ENCODE measurements around the gene RGS10.

Gene RGS10

DNA sequence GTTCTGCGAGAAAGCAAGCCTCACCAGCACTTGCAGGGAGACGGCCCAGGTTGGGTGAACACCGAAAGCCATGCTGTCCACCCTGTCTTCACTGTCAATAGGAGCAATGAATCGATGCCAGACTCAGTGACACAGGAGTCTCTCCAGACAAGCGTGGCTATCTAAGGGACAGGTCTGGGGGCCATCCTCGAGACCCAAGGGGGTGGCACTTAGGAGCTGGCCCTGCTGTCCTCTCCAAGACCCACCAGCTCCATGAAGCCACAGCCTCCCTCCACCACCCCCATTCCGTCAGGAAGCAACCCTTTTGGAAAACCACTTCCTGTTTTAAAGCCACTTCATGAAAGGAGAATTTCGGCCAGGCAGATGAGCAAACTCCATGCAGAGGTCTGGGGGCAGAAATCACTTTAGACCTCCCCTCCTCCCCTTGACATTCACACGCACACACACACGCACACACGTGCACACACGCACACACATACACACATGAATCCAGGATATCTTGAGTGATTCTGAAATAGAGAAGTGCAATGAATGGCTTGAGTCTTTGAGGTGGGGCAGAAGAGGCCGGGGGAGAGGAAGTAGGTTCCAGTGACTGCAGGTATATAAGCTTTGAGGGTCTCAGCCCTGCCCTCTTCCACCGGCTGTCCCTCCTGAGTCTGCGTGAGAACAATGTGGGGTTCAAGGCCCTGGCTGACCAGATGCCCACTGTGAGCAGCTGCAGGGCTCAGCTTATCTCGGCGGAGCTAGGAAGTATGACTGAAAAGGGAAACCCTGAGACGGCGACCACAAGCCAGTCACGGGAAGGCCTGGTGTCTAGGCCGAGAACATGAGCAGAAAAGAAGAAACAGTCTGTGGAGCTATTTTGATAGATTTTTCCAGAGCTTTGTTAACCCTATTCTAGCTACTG lies 25.0 kb downstream of the RGS10 start:
- peak; percentile 49 for DNase-seq

DNA sequence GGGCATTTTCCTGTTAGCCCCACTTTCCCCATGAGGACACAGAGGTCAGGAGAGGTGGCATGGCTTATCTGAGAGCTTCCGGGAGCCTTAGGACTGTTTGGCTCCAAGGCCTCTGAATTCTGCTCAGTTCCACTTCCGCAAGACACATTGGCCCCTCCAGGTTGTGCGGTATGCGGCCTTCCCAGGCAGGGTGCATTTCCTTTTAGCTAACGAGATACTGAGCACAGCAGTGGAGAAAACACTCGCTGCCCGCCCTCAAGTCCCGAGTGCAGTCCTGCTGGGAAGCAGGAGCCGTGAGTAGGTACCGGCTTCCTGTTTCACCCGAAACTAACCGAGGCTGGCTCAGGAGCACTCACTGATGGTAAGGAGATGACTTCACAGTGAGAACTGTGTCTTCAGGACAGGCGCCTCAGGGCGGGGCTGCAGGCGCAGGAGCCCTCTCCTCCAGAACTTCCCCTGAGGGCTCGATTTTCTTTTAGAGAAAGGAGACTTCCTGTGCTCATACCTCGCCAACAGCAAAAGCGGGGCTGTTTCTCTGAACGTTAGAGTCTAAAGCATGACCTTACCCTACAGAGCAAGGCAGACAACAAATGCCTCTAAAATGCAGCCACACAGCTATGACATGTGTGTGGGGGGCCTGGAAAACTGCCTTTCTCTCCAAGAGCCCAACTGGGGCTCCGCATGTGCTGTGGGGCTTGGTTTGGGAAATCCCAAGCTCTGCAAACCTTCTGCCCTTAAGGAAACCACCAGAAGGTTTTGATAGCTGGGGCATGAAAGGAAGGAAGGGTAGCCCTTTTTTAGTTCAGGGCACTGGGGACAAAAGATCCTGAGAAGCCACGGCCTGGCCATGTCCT lies 25.9 kb downstream of the RGS10 start:
- peak; percentile 64 for DNase-seq

DNA sequence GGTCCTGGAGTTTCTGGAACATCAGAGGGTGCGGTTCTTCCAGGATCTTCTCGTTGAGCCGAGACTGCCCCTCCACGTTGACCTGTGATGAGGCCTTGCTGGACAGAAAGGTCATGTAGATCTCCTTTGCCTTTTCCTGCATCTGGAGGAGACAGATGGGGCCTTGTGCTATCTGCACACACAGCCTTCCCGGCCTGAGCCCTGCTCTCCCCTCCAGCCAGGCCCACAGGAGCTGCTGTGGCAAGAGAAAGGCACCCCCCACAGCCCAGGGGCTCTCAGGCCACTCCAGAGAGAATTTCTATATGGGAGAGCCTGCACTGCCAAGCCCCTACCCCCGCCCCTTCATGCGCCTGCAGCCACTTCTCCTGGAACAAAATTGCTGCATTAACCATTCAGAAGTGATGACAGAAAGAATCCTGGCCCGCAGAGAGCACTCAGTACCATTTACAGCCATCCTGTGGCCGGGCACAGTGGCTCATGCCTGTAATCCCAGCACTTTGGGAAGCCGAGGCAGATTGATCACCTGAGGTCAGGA lies 26.9 kb downstream of the RGS10 start:
- DNase-seq, result no peak

DNA sequence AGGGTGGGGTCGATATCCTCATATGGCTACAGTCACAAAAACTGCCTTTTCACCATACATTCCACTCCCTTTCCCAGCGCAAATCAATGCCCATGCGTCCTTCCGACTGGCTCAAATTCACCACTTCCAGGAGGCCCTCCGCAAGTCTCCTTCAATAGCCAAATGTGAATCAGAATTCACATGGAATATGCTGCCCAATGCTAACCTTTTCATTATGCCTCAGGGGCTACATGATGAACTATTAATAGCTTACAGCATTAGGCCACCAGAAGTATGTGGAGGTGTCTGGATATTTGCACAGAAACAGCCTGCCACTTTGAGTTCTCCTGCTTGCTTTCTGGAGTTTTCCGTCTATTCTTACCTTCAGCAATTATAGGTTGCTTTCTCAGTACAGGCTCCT lies 27.7 kb downstream of the RGS10 start:
- DNase-seq, result no peak

DNA sequence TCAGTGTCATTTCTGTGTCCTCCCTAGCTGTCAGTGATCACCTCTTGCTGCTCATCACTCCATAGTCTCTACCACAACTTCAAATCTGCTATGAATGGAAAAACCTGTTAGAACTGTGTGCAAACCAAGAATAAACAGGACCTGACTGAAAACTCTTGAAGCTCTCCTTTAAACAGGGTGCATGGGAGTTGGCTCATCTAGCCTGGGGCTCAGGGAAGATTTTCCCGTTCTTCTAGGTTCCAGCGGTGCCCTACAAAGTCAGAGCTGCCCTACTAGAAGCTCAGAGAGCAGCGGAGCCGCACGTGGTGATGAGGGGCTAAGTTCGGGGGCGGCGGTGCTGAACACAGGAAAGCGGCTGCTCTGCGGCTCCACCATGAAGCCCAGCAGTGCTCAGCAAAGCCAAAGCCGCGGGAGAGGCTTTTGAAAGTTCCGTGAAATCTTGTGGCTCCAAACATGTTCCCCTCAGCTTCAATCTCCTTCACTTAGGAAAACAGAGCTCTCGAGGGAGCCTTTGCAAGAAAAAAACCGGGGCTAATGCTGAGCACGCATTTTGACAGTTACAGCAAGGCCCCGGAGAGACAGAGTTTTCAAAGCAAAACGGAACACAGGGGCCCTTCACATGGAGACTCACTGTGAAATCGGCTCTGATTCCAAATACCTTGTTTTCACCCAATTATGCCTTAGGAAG lies 30.5 kb downstream of the RGS10 start:
- DNase-seq, result no peak

DNA sequence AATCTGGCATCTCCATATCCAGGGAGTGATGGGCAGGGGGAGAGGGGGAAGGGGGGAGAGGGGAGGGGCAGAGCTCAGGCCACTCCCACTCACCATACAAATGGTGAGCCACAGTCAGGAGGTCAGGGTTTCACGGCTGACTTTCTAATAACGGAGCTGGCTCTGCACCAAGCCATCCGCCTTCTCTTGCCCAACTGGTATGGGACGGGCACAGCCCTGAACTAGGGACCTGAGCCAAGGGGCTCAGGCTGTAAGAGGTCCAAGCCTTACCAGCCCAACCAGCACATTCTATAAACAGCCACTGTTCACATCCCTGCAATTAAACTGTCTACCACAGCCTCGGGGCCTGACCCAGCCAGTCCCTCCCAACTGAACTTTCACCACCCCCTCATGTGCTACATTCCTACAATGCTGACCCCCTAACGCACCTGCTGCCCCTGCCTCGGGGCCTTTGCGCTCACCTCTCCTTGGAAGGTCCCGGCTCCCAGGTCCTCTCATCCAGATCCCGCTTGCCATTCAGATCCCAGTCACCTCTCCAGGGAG lies 32.5 kb downstream of the RGS10 start:
- no peak for DNase-seq

DNA sequence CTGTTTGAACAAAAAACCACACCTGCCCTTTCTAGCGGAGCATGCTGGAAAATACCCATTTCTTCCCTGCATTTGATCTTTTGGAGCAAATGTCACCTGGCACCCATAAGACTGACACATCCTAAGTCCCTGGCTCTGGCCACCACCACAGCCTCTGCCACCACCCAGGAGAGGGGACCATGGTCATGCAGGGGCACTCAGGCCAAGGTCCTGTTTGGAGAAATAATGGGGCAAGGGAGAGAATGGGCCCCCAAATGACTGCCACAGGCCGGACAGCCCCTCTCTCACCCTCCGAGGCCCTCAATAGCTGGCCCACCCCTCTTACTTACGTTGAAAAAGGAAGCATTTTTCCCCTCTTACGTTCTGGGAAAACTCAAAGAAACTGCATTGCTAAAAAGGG lies 35.4 kb downstream of the RGS10 start:
- DNase-seq, result no peak

DNA sequence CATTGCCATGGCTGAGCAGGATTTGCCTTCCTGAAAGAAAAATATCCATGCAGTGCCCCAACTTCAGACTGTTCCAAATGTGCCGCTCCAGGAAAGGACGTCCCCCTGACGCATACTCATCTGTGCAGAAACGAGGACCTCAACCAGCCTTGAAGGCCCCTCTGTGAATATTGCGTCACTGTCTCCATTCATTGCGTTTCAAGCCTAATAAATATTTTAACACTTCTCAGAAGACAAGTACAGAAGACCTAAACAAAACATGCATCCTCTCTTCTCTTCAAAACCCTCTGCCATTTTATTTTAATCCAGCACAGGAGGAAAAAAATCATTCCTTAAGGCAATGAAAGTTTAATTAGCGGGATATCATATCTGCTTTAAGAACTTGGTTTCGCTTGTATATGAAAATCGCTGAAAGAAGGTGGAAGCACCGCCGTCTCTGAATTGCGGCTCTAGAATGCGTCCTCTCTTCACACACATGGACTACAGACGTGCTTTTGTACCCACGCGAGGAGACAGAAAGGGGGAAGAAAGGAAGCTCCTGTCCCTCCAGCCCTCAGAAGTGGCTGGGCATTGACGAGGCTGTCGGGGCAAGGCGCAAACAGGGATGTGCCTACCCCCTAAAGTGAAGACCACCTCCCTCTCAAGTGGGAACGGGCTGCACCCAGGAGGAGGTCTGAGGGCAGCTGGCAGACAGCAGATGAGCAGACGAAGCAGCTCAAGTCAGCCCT lies 36.8 kb downstream of the RGS10 start:
- no peak for DNase-seq

DNA sequence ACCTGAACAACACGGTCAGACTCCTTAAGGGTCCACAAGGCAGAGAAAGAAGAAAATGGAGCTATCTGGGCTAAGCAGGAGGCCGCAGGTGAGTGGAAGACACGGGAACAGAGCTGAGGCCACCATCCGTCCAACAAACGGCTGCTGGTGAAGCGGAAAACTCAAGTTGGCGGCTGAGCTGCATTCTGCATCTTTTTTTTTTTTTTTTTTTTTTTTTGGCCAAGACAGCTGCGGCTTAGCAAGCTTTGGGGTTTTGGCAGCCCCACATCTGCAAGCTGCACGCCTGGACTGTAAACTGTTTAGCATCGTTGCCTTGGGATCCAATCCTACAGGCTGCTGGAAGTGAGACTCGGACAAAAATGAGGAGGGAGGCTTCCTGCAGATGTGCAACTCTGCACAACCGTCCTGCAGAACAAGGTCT lies 37.4 kb downstream of the RGS10 start:
- no peak for DNase-seq

DNA sequence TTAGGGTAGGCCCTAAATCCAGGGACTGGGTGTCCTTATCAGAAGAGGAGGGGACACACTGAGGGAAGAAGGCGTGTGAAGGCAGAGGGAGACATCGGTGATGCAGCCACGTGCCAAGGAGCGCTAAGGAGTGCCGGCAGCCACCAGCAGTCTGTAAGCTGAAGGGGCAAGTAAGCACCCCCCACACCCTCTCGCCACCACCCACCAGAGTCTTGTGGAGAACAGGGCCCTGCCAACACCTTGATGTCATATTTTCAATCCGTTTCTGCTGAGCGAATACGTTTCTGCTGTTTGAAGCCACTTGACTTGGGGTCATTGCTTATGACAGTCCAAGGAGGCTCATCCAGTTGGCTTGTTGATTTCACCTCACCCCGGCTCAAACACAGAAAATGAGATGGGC lies 37.9 kb downstream of the RGS10 start:
- no peak for DNase-seq

DNA sequence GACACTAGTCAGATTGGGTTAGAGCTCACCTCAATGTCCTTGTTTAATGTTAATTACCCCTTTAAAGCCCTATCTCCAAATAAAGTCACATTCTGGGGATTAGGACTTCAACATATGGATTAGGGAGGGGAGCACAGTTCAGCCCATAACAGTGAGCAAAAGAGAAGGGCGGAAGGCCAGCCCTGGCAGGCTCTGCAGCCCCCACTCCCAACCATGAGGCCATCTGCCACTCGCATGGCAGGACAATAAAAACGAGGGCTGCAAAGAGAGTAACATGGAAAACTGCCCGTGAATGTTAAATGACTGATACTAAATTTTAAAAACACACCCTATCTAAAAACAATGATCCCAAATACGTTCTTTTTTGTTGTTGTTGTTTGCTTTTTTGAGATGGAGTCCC lies 38.7 kb downstream of the RGS10 start:
- DNase-seq, result no peak

DNA sequence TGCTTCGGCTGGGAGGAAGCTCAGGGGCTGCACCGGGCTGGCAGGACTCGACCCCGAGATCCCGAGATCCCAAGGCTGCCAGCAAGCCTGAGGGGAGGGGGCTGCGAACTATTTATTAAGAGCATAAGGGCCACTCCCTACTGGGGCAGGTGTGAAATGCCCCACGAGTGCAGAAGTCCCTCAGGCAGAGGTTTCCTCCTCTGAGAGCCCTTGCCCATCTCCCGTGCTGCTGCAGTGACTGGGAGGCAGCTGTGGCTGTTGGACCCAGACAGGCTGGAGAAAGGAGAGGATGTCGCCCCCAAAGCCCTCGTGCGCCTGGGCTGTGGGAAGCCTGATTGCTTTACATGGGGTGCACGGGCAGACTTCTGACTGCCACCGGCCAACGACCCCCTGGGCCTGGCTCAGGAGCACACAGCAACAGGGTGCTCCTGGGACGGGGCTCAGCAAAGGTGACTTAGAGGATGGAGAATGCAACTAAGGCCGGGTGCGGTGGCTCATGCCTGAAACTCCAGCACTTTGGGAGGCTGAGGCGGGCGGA lies 39.8 kb downstream of the RGS10 start:
- DNase-seq, result no peak

DNA sequence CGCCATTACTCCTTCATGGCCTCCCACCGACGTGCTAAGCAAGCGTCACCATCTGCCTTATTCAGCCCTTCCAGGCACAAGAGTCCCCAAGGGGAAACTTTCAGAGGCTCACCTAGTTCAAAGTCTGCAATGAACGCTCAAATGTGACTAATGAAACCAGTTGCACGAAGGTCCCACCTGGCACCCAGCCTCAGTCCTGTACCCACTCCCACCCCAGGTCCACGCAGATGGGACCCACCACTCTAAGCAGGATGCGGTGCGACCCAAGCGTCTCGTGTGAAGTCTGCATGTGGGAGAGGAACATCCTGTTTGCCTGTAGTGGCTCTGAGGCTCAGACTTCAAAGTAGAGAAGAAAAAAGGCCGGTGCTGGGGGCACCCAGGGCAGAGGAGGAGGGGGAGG lies 40.3 kb downstream of the RGS10 start:
- DNase-seq, result peak; percentile 78

DNA sequence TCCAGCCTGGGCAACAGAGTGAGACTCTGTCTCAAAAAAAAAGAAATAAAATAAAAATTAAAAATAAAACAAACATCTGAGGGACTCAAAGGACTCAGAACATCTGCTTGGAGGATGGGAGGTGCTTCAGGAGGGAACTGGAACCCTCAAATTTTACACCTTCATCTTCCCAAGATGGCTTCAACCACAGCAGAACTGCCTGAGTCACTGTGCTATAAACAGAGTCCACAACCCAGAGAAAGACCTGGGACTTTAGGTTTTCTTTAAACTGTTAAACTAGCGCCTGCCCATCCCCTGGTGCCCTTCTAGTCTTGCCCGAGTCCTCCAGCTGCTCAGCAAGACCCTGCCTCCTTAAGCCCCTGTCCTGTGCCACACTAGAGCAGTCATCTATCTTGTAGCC lies 40.8 kb downstream of the RGS10 start:
- DNase-seq, result peak; percentile 44

DNA sequence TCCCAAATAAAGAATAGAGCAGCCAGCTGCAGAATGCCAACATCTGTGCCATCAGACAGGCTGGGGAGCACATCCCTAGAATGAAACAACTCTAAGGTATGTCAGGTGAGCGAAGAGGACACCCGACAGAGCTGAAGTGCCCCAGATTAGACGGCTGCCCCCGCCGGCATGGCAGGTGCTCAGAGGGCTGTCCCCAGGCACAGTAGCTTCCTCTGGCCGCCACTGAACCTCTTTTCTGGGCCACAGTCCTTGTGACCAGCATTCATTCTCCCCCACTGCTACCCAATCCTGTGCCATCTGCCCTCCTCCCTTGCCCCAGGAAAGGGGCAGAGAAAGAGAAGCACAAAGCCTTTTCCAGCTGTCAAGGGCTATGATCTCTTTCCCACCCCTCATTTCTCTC lies 41.7 kb downstream of the RGS10 start:
- DNase-seq, result no peak

DNA sequence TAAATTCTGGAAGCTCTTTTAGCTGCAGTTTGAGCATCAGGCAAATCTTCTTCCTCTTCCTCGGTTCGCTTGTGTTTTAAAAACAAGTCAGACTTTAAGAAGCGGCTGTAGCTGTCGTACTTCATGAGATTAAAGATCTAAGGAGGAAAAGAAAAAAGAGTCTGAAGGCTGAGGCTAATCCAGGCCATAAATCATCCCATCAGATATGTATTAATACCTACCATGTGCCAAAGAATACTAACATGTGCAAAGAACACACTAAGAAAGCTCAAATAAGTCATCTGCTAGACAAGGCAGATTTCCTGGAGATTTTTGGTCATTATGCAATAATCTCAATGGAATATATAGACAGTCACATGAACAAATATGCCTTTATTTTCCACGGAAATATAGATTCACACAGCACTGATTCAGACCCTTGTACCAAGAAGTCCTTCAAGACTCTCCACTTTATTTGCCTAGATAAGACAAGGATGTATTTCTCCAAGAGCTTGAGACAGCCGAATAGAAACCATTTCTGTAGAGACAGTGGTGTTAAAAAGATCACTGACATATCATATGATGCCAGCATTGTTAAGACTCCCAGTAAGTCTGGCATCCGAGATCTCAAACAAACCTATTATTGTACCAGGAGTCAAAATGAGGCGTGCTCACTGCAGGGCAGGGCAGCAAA lies 42.3 kb downstream of the RGS10 start:
- DNase-seq, result no peak

DNA sequence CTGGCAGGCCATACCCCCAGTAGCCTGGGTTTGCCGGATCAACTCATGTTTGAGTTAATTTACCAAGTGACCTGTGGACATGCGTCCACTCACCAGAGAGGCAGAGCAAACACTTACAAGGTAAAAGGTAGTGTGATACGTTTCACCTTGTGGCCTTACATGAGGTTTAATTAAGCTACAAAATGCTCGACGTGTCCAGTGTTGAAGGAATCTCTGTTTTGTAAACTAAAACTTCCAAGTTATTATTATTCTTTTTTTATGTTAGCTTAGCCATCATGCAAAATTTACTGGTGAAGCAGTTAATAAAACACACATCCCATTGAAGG lies 42.9 kb downstream of the RGS10 start:
- DNase-seq, result no peak

DNA sequence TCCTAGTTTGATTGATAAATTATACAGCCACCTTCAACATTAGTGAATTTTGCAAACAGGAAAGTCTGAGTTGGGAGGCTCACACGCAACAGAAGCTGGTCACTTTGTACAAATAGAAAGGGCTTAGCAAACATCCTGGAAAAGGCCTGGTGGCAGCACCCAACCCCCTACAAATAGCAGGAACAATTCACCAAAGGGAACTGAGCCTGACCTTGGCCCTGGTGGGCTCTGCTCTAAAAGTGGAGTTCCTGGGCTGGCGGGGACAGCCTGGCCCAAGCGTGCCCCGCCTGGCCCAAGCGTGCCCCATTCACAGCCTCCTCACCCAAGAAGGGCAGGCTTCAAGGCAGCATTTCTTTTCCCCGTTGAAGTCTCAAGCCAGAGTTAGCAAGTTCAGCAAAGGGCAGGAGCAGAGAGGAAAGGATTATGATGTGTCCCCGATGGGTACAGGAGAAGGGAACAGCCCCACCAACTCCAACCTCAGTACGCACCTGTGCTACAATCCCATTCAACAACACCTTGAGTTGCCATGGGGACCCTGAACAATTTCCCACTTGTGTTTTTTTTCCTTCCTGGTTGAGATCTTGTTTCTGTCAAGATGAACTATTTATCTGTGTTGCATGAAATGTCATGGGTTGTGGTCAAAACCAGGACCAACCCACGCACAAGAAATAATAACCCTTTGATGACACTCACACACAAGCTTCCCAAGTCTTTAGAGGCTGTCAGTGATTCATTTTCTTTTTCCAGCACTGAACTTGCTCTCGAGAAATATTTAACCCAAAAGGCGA lies 43.4 kb downstream of the RGS10 start:
- peak; percentile 26 for DNase-seq

DNA sequence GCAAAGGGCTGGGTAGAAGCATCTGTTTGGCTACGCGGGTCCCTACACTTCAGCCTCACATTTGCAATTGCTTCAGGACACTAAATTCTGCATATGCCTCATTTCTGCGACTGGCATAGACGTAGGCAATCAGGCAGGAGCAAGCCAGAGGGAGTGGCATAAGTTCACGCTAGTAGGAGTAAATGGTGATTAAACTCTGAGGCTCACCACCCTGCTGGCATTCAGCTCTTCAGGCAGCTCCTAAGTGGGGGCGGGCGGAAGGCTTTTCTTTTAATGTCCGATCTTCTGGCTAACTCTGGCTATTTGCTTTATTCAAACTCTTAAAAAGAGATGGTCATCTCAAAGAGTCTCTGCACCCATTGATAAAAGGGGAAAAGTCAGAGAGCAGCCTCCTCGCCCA lies 45.3 kb downstream of the RGS10 start:
- DNase-seq, result no peak

DNA sequence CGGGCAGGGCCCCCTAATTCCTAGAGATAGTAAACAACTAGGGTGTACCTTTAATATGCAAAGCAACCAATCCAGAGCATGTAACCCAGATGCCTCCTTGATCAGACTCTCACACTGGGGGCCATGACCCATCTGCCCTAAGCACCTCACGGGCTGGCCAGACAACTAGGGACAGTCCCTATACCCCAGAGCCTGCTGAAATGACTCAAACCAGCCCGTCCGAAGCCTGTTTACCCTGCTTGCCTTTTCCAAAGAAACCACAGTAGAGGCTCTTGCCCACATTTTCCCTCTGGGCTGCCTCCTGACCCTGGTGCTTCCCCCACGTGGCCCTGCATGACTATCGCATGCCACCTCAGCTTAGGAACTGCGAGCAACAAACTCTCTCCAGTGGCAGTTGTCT lies 46.2 kb downstream of the RGS10 start:
- DNase-seq, result no peak

DNA sequence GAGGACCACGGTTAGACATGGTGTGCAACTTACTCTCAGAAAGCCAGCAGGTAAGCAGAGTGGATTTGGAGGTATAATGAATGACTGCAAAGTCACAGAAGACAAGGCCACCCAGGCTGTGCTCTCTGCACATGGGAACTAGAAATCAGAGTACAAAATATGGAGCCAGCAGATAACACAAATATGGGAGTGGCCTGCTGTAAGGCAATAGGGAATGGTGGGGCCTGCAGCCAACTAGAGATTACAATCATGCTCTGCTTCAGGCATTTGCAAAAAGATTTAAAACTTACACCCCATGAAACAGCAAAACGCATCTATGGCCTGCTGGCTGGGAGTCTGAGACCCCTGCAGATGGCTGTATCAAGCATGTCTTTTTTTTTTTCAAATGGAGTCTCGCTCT lies 47.0 kb downstream of the RGS10 start:
- DNase-seq, result no peak

Measured in CD4-positive, alpha-beta T cell treated with Interleukin-12 subunit alpha and Interleukin-12 subunit beta, for 1 hour (primary cell).